Body of pancreas (tissue), 4 donors: ENCODE data around the gene TIMM17B.
"Not testable (repeated sequence)": the region's sequence is repeated elsewhere in the genome, so short reads cannot be mapped to it uniquely, and the experiment has no call there.

Experiments
- CTCF ChIP-seq, 7 experiments: fragments of 450-650 bp in 4 of 7; fragments of 200-600 bp in 3 of 7; sonication (generic) in 3 of 7; IDR thresholded peaks; one replicate each; pipeline ENCODE4 v1.5.1; 2016 to 2019; ENCODE audit warnings: antibody characterized with exemption in 7 of 7
- POLR2A ChIP-seq, 3 donors: fragments of 450-650 bp; IDR thresholded peaks; one replicate each; pipeline ENCODE4 v1.6.1; 2016; ENCODE audit warnings: antibody characterized with exemption in 3 of 3, mild to moderate bottlenecking in 2 of 3

- not testable (repeated sequence) for TF ChIP-seq POLR2A, CTCF (IDR thresholded peaks at IDR 0.05)
Observed at GRCh38 chrX:48886586-48886985, 11.0 kb downstream of the TIMM17B start.
